GM21717 (cell line): ENCODE measurements around the gene MLXIP.

ENCODE experiments used
- ATAC-seq: cut with Tn5 transposase; IDR thresholded peaks from one replicate; pipeline ENCODE4 v1.9.1; 2021; ENCODE audit warnings: mild to moderate bottlenecking, moderate library complexity; ENCODE audit not compliant: unreplicated experiment

The MLXIP gene

GRCh38 chr12:122124370-122124769 is 45.8 kb downstream of the MLXIP start:
- no peak for ATAC-seq

- no peak for ATAC-seq
Measured at GRCh38 chr12:122125452-122126341, 47.1 kb downstream of the MLXIP start.

GRCh38 chr12:122126342-122126635 is 47.7 kb downstream of the MLXIP start:
- ATAC-seq = no peak

- no peak for ATAC-seq
Measured at GRCh38 chr12:122126713-122127597, 48.4 kb downstream of the MLXIP start.

- ATAC-seq = no peak
Measured at GRCh38 chr12:122127839-122128238, 49.3 kb downstream of the MLXIP start.

GRCh38 chr12:122128481-122128880 is 49.9 kb downstream of the MLXIP start:
- ATAC-seq = no peak

- no peak for ATAC-seq
Measured at GRCh38 chr12:122129131-122129530, 50.6 kb downstream of the MLXIP start.

- no peak for ATAC-seq
Measured at GRCh38 chr12:122130150-122130549, 51.6 kb downstream of the MLXIP start.

GRCh38 chr12:122133192-122133950 is 54.8 kb downstream of the MLXIP start:
- no peak for ATAC-seq

GRCh38 chr12:122135437-122136031 is 57.0 kb downstream of the MLXIP start:
- no peak for ATAC-seq

- no peak for ATAC-seq
Measured at GRCh38 chr12:122137229-122137628, 58.7 kb downstream of the MLXIP start.

GRCh38 chr12:122137681-122138080 is 59.1 kb downstream of the MLXIP start:
- ATAC-seq = no peak

GRCh38 chr12:122138181-122138580 is 59.6 kb downstream of the MLXIP start:
- no peak for ATAC-seq

- no peak for ATAC-seq
Measured at GRCh38 chr12:122138616-122139015, 60.1 kb downstream of the MLXIP start.

- ATAC-seq = no peak
Measured at GRCh38 chr12:122139266-122139665, 60.7 kb downstream of the MLXIP start.

- no peak for ATAC-seq
Measured at GRCh38 chr12:122139941-122140340, 61.4 kb downstream of the MLXIP start.

GRCh38 chr12:122140467-122141257 is 62.1 kb downstream of the MLXIP start:
- no peak for ATAC-seq

- ATAC-seq = no peak
Measured at GRCh38 chr12:122141911-122142725, 63.6 kb downstream of the MLXIP start.

- ATAC-seq = no peak
Measured at GRCh38 chr12:122142857-122143256, 64.3 kb downstream of the MLXIP start.
